Fibroblast of lung (primary cell): ENCODE measurements around the gene COL18A1.

Experiments used
- CTCF ChIP-seq, 2 donors: IDR thresholded peaks in 1 of 2; conservative IDR thresholded peaks in 1 of 2; 1 replicate in 1 of 2; 2 replicates in 1 of 2; pipeline ENCODE4 v1.5.1; 2011 to 2012; ENCODE audit warnings: low read length in 2 of 2, control low read depth in 1 of 2, inconsistent platforms in 1 of 2, low read depth in 1 of 2, mild to moderate bottlenecking in 1 of 2
- EZH2 ChIP-seq: IDR thresholded peaks from 2 replicates; pipeline ENCODE4 v1.5.1; 2012; ENCODE audit warnings: low read length, control low read depth, mild to moderate bottlenecking; ENCODE audit errors: missing control alignments

GRCh38 chr21:45408801-45409261 is 3.9 kb downstream of the COL18A1 start:
- TF ChIP-seq EZH2, result no peak
- TF ChIP-seq CTCF (conservative IDR thresholded peaks at IDR 0.05 in 1 of 2, IDR thresholded peaks at IDR 0.05 in 1 of 2; ENCODE audit: low read depth in 1 of 2, low read length in 2 of 2), result no peak
